Measurements from ENCODE around the gene GJB5. TPM values are rescaled to one million over a fixed set of nuclear protein-coding genes. Genes with fewer than 3 reads are reported as not detected.

GJB5 gene
- total RNA-seq, 1 donor from 2014 or later = not detected

DNA sequence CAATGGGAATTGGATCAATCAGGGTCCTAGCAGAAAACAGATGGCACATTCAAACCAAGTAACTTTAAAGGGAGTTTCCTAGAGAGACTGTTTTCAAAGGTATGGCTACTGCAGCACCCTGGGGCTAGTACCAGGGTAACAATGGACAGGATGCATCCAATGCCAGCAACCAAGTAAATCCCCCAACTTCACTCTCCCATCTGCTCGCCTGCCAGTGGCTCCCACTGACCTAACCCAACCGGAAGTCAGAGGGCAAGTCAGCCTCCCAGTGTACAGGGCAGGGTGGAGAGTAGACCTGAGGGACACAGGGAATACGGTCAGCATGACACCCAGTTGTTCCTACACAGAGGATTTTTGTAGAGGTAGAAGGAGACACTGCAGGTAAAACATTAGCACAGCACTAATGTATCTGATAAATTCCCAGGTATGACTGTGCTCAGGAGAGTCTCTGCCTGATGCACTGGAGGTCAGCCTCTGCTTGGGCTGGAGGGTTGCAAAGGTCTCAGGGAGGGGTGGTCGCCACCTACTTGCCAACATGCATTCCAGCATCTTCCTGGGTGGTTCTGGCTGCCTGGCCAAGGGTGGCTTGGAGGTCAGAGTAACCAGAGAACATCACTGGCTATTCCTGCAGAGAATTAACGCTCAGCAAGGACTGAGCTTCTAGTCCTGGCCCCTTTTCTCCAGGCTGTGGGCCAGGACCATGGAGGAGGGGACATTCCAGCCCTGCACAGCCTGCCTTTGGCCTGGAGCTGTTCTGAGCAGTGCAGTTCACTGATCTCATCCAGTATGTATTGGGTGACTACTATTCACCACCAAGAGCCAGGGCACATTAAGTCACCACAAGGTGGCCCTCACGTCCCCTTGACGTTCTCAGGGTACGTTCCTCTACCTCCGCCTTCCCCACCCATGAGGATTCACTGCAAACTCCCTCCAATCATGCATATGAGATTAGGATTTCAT lies 32.9 kb downstream of the GJB5 start:
- H3K27me3 Mint-ChIP-seq (ENCODE audit: low read depth) = peaks cover 10% of the 10 kb centered on the region
- H3K4me1 Mint-ChIP-seq (ENCODE audit: low read depth) = peaks cover 42% of the 10 kb centered on the region
- peak; percentile 58 for TF ChIP-seq CTCF (IDR thresholded peaks at IDR 0.05)
- H3K27ac Mint-ChIP-seq (ENCODE audit: unreplicated experiment) = no peak overlapping the region
- peaks cover 2% of the 10 kb centered on the region for H3K36me3 Mint-ChIP-seq (ENCODE audit: low read depth)
- no peak overlapping the region for H3K4me3 Mint-ChIP-seq (ENCODE audit: unreplicated experiment)
- H3K9me3 Mint-ChIP-seq (ENCODE audit: low read depth) = peaks cover 7% of the 10 kb centered on the region
- DNase-seq (ENCODE audit: low spot score) = no peak

GRCh38 chr1:34790985-34791384 lies 36.1 kb downstream of the GJB5 start:
- H3K9me3 Mint-ChIP-seq (ENCODE audit: low read depth) = peaks cover 7% of the 10 kb centered on the region
- peaks cover 6% of the 10 kb centered on the region for H3K27me3 Mint-ChIP-seq (ENCODE audit: low read depth)
- no peak overlapping the region for H3K4me3 Mint-ChIP-seq (ENCODE audit: unreplicated experiment)
- no peak for DNase-seq (ENCODE audit: low spot score)
- peak overlapping the region; percentile 30 for H3K27ac Mint-ChIP-seq (ENCODE audit: unreplicated experiment)
- peaks cover 13% of the 10 kb centered on the region for H3K36me3 Mint-ChIP-seq (ENCODE audit: low read depth)
- TF ChIP-seq CTCF (IDR thresholded peaks at IDR 0.05) = no peak
- H3K4me1 Mint-ChIP-seq (ENCODE audit: low read depth) = peaks cover 53% of the 10 kb centered on the region

DNA sequence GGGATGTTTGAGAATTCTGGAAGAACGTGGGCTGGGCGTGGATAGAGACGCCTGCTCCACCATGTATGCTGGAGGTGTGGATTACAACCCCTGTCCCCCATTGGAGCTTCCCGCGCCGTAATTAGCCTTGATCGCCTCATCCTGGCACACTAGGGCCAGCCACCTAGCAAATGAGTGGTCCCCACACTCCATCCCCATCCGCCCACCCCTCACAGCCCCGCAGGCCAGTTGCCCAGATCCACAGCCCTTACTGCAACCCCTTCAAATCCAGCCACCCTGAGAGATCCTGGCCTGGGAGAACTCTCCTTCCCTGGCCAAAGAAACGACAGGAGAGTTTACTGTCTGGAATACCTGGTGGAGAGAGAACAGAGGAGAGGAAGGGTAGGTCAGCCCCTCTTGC lies 37.6 kb downstream of the GJB5 start:
- no peak for DNase-seq (ENCODE audit: low spot score)
- peaks cover 44% of the 10 kb centered on the region for H3K4me1 Mint-ChIP-seq (ENCODE audit: low read depth)
- H3K4me3 Mint-ChIP-seq (ENCODE audit: unreplicated experiment) = peak overlapping the region; percentile 53
- H3K27me3 Mint-ChIP-seq (ENCODE audit: low read depth) = peaks cover 7% of the 10 kb centered on the region
- H3K27ac Mint-ChIP-seq (ENCODE audit: unreplicated experiment) = no peak overlapping the region
- H3K36me3 Mint-ChIP-seq (ENCODE audit: low read depth) = peaks cover 16% of the 10 kb centered on the region
- no peak for TF ChIP-seq CTCF (IDR thresholded peaks at IDR 0.05)
- peaks cover 7% of the 10 kb centered on the region for H3K9me3 Mint-ChIP-seq (ENCODE audit: low read depth)

GRCh38 chr1:34792868-34793727 lies 38.3 kb downstream of the GJB5 start, which contains the start of gene GJA4:
GJA4 (plus strand) TSS chr1:34792999; CDS start chr1:34794214, 1,215 bp downstream.
- H3K27ac Mint-ChIP-seq (ENCODE audit: unreplicated experiment) = no peak within 1 kb of the TSS

More at GRCh38 chr1:34792868-34793727, 38.3 kb downstream of the GJB5 start, which contains the start of gene GJA4:
- Mint-ChIP-seq H3K36me3 (ENCODE audit: low read depth) (peaks cover 16% of the 10 kb centered on the region), H3K4me3 (ENCODE audit: unreplicated experiment) (peak within 1 kb of the TSS; percentile 54), H3K27me3 (ENCODE audit: low read depth) (peaks cover 7% of the 10 kb centered on the region), H3K4me1 (ENCODE audit: low read depth) (peaks cover 37% of the 10 kb centered on the region), H3K9me3 (ENCODE audit: low read depth) (peaks cover 7% of the 10 kb centered on the region)
- no peak for DNase-seq (ENCODE audit: low spot score)
- no peak for TF ChIP-seq CTCF (IDR thresholded peaks at IDR 0.05)
